Mesenchymal stem cell (in vitro differentiated cells and primary cell): Measurements from ENCODE around the gene THRAP3.

ENCODE experiments used
- DNase-seq: peaks from one replicate; pipeline ENCODE4 v3.0.0-alpha.2; 2013
- H2AFZ ChIP-seq: one replicate; pipeline ENCODE4 v1.6.1; 2013; ENCODE audit warnings: low read depth, mild to moderate bottlenecking, control low read depth, inconsistent platforms, low read length, moderate library complexity
- H2AK5ac ChIP-seq: 2 replicates; pipeline ENCODE4 v1.6.1; 2013; ENCODE audit warnings: low read length, moderate library complexity, mild to moderate bottlenecking, inconsistent platforms; ENCODE audit not compliant: severe bottlenecking
- H2BK120ac ChIP-seq: one replicate; pipeline ENCODE4 v1.6.1; 2013; ENCODE audit warnings: low read depth, mild to moderate bottlenecking, inconsistent platforms, low read length, moderate library complexity
- H2BK12ac ChIP-seq, 2 experiments: one replicate each; pipeline ENCODE4 v1.6.1; 2013; ENCODE audit warnings: inconsistent platforms in 2 of 2, low read length in 2 of 2, mild to moderate bottlenecking in 2 of 2, moderate library complexity in 2 of 2, control low read depth in 1 of 2
- H2BK15ac ChIP-seq: one replicate; pipeline ENCODE4 v1.6.1; 2013; ENCODE audit warnings: mild to moderate bottlenecking, low read depth, inconsistent platforms; ENCODE audit not compliant: poor library complexity, severe bottlenecking
- H2BK5ac ChIP-seq: 2 replicates; pipeline ENCODE4 v1.6.1; 2013; ENCODE audit warnings: low read depth, mild to moderate bottlenecking, low read length, control low read depth, inconsistent platforms; ENCODE audit not compliant: poor library complexity, severe bottlenecking
- H3K14ac ChIP-seq, 2 experiments: one replicate each; pipeline ENCODE4 v1.6.1; 2013; ENCODE audit warnings: inconsistent platforms in 2 of 2, low read length in 2 of 2, control low read depth in 1 of 2, mild to moderate bottlenecking in 1 of 2, moderate library complexity in 1 of 2
- H3K18ac ChIP-seq, 2 experiments: one replicate each; pipeline ENCODE4 v1.6.1; 2013; ENCODE audit warnings: inconsistent platforms in 2 of 2, low read length in 2 of 2, control low read depth in 1 of 2, low read depth in 1 of 2, mild to moderate bottlenecking in 1 of 2
- H3K23ac ChIP-seq, 2 experiments: one replicate each; pipeline ENCODE4 v1.6.1; 2013; ENCODE audit warnings: inconsistent platforms in 2 of 2, low read length in 2 of 2, mild to moderate bottlenecking in 2 of 2, moderate library complexity in 2 of 2, control low read depth in 1 of 2
- H3K27ac ChIP-seq: 2 replicates; pipeline ENCODE4 v1.5.1; 2013; ENCODE audit warnings: mild to moderate bottlenecking, moderate library complexity, low read length, control low read depth, inconsistent platforms; ENCODE audit not compliant: poor library complexity, severe bottlenecking
- H3K27me3 ChIP-seq, 2 experiments: 2 replicates each; pipeline versions ENCODE4 v1.6.1 to v1.7.0; 2013; ENCODE audit warnings: low read length in 2 of 2, mild to moderate bottlenecking in 2 of 2, moderate library complexity in 2 of 2, control low read depth in 1 of 2, inconsistent platforms in 1 of 2; ENCODE audit not compliant: control insufficient read depth in 1 of 2, insufficient read depth in 1 of 2
- H3K36me3 ChIP-seq, 2 experiments: 2 replicates each; pipeline versions ENCODE4 v1.6.1 to v1.7.0; 2013; ENCODE audit warnings: low read length in 2 of 2, control low read depth in 1 of 2, inconsistent platforms in 1 of 2, low read depth in 1 of 2, mild to moderate bottlenecking in 1 of 2; ENCODE audit not compliant: insufficient read depth in 2 of 2, control insufficient read depth in 1 of 2
- H3K4ac ChIP-seq, 2 experiments: one replicate each; pipeline ENCODE4 v1.6.1; 2013; ENCODE audit warnings: inconsistent platforms in 2 of 2, low read length in 2 of 2, mild to moderate bottlenecking in 2 of 2, moderate library complexity in 2 of 2, control low read depth in 1 of 2, low read depth in 1 of 2
- H3K4me1 ChIP-seq: 2 replicates; pipeline ENCODE4 v1.6.1; 2013; ENCODE audit warnings: low read depth, low read length, control low read depth; ENCODE audit not compliant: control insufficient read depth, insufficient read depth
- H3K4me2 ChIP-seq: 2 replicates; pipeline ENCODE4 v1.6.1; 2013; ENCODE audit warnings: low read length, mild to moderate bottlenecking, inconsistent platforms; ENCODE audit not compliant: poor library complexity, severe bottlenecking
- H3K4me3 ChIP-seq, 2 experiments: 2 replicates each; pipeline versions ENCODE4 v1.5.1 to v1.7.0; 2013; ENCODE audit warnings: low read length in 2 of 2, mild to moderate bottlenecking in 2 of 2, control low read depth in 1 of 2, low read depth in 1 of 2; ENCODE audit not compliant: insufficient read depth in 1 of 2
- H3K79me1 ChIP-seq: replicated peaks from 2 replicates; pipeline ENCODE4 v1.6.1; 2013; ENCODE audit warnings: mild to moderate bottlenecking, control low read depth, low read length, inconsistent platforms; ENCODE audit not compliant: poor library complexity, severe bottlenecking
- H3K9ac ChIP-seq: 2 replicates; pipeline ENCODE4 v1.7.0; 2013; ENCODE audit warnings: mild to moderate bottlenecking, low read length, moderate library complexity
- H3K9me3 ChIP-seq: 2 replicates; pipeline ENCODE4 v1.7.0; 2013; ENCODE audit warnings: mild to moderate bottlenecking, low read length; ENCODE audit not compliant: control insufficient read depth
- H4K8ac ChIP-seq: one replicate; pipeline ENCODE4 v1.6.1; 2013; ENCODE audit warnings: inconsistent platforms, mild to moderate bottlenecking, low read length, moderate library complexity
- H4K91ac ChIP-seq: one replicate; pipeline ENCODE4 v1.6.1; 2013; ENCODE audit warnings: mild to moderate bottlenecking, low read length, inconsistent platforms
- WGBS: methylation state at CpG from one replicate; pipeline ENCODE4 v1.1.7; 2013; ENCODE audit warnings: mixed read lengths; 5-methylcytosine and 5-hydroxymethylcytosine counted together

Gene THRAP3

GRCh38 chr1:36326499-36326898, 102.3 kb downstream of the THRAP3 start:
- H3K4me2 ChIP-seq: no peak overlapping the region
- no peak overlapping the region for H2BK120ac ChIP-seq
- H2BK5ac ChIP-seq: no peak overlapping the region
- no peak overlapping the region for H3K14ac ChIP-seq
- WGBS: 97% methylated on average over 6 of the region's 6 CpGs
- H3K36me3 ChIP-seq: peaks cover 3 to 14% of the 10 kb centered on the region in 2 experiments
- H3K9me3 ChIP-seq: no peaks in the 10 kb centered on the region
- no peaks in the 10 kb centered on the region for H3K27me3 ChIP-seq
- peak overlapping the region in 1 of 2 experiments; percentile 83 for H3K23ac ChIP-seq
- H3K79me1 ChIP-seq: peaks cover 7% of the 10 kb centered on the region
- H2BK15ac ChIP-seq: no peak overlapping the region
- peak overlapping the region in 1 of 2 experiments; percentile 21 for H2BK12ac ChIP-seq
- no peak for DNase-seq
- no peak overlapping the region for H3K27ac ChIP-seq
- H2AFZ ChIP-seq: no peak overlapping the region
- peaks cover 38% of the 10 kb centered on the region for H3K4me1 ChIP-seq
- H3K9ac ChIP-seq: no peak overlapping the region
- no peak overlapping the region for H3K18ac ChIP-seq
- peak overlapping the region in 1 of 2 experiments; percentile 49 for H3K4ac ChIP-seq
- H4K8ac ChIP-seq: no peak overlapping the region
- no peak overlapping the region for H3K4me3 ChIP-seq
- no peak overlapping the region for H2AK5ac ChIP-seq
- H4K91ac ChIP-seq: peak overlapping the region; percentile 2

- WGBS: 72% methylated on average over 9 of the region's 9 CpGs
- Histone ChIP-seq H3K9ac (no peak overlapping the region), H3K4ac (no peak overlapping the region), H3K23ac (peak overlapping the region in 1 of 2 experiments; percentile 62), H3K4me3 (no peak overlapping the region), H2BK15ac (no peak overlapping the region), H2BK5ac (no peak overlapping the region), H2BK12ac (peak overlapping the region in 1 of 2 experiments; percentile 17), H3K27ac (no peak overlapping the region), H2AK5ac (peak overlapping the region; percentile 29), H2BK120ac (no peak overlapping the region), H3K36me3 (peaks cover 0 to 4% of the 10 kb centered on the region in 2 experiments), H4K8ac (no peak overlapping the region), H3K4me2 (no peak overlapping the region), H2AFZ (no peak overlapping the region), H4K91ac (peak overlapping the region; percentile 72), H3K4me1 (peaks cover 27% of the 10 kb centered on the region), H3K14ac (peak overlapping the region in 1 of 2 experiments; percentile 45), H3K18ac (no peak overlapping the region), H3K79me1 (peaks cover 7% of the 10 kb centered on the region), H3K9me3 (no peaks in the 10 kb centered on the region), H3K27me3 (no peaks in the 10 kb centered on the region)
- peak; percentile 82 for DNase-seq
These were observed 103.3 kb downstream of the THRAP3 start for GRCh38 chr1:36327421-36328087.

GRCh38 chr1:36328088-36328480, 103.8 kb downstream of the THRAP3 start:
- H3K18ac ChIP-seq: no peak overlapping the region
- no peak overlapping the region for H3K23ac ChIP-seq
- H2BK12ac ChIP-seq: peak overlapping the region in 1 of 2 experiments; percentile 17
- DNase-seq: no peak
- peaks cover 27% of the 10 kb centered on the region for H3K4me1 ChIP-seq
- no peak overlapping the region for H2BK120ac ChIP-seq
- H3K27ac ChIP-seq: no peak overlapping the region
- WGBS: 88% methylated on average over 6 of the region's 6 CpGs
- H3K4me2 ChIP-seq: no peak overlapping the region
- no peak overlapping the region for H2AFZ ChIP-seq
- peak overlapping the region in 1 of 2 experiments; percentile 45 for H3K14ac ChIP-seq
- no peaks in the 10 kb centered on the region for H3K27me3 ChIP-seq
- H4K8ac ChIP-seq: no peak overlapping the region
- H2BK5ac ChIP-seq: no peak overlapping the region
- no peak overlapping the region for H2AK5ac ChIP-seq
- no peak overlapping the region for H4K91ac ChIP-seq
- H2BK15ac ChIP-seq: no peak overlapping the region
- H3K36me3 ChIP-seq: peaks cover 0 to 4% of the 10 kb centered on the region in 2 experiments
- no peak overlapping the region for H3K4ac ChIP-seq
- no peaks in the 10 kb centered on the region for H3K9me3 ChIP-seq
- peaks cover 7% of the 10 kb centered on the region for H3K79me1 ChIP-seq
- no peak overlapping the region for H3K4me3 ChIP-seq
- no peak overlapping the region for H3K9ac ChIP-seq

GRCh38 chr1:36328713-36329112, 104.5 kb downstream of the THRAP3 start:
- Histone ChIP-seq H4K91ac (no peak overlapping the region), H3K4ac (no peak overlapping the region), H3K79me1 (peaks cover 7% of the 10 kb centered on the region), H3K4me1 (peaks cover 27% of the 10 kb centered on the region), H2AK5ac (no peak overlapping the region), H3K9me3 (no peaks in the 10 kb centered on the region), H3K14ac (peak overlapping the region in 1 of 2 experiments; percentile 74), H3K4me2 (no peak overlapping the region), H3K36me3 (peaks cover 0 to 4% of the 10 kb centered on the region in 2 experiments), H2BK5ac (no peak overlapping the region), H4K8ac (no peak overlapping the region), H3K27me3 (no peaks in the 10 kb centered on the region), H2AFZ (no peak overlapping the region), H3K4me3 (no peak overlapping the region), H3K18ac (peak overlapping the region in 1 of 2 experiments; percentile 81), H3K27ac (no peak overlapping the region), H2BK12ac (no peak overlapping the region), H3K9ac (no peak overlapping the region), H3K23ac (no peak overlapping the region), H2BK15ac (no peak overlapping the region), H2BK120ac (no peak overlapping the region)
- 84% methylated on average over 6 of the region's 6 CpGs for WGBS
- no peak for DNase-seq
